NAMALWA (cell line): Measurements from ENCODE around the gene ZSWIM8.
"Not testable (repeated sequence)": the region's sequence is repeated elsewhere in the genome, so short reads cannot be mapped to it uniquely, and the experiment has no call there.

Experiments
- DNase-seq: peaks from one replicate; pipeline ENCODE4 v3.0.0-alpha.2; 2015; ENCODE audit warnings: low spot score

Gene ZSWIM8

DNA sequence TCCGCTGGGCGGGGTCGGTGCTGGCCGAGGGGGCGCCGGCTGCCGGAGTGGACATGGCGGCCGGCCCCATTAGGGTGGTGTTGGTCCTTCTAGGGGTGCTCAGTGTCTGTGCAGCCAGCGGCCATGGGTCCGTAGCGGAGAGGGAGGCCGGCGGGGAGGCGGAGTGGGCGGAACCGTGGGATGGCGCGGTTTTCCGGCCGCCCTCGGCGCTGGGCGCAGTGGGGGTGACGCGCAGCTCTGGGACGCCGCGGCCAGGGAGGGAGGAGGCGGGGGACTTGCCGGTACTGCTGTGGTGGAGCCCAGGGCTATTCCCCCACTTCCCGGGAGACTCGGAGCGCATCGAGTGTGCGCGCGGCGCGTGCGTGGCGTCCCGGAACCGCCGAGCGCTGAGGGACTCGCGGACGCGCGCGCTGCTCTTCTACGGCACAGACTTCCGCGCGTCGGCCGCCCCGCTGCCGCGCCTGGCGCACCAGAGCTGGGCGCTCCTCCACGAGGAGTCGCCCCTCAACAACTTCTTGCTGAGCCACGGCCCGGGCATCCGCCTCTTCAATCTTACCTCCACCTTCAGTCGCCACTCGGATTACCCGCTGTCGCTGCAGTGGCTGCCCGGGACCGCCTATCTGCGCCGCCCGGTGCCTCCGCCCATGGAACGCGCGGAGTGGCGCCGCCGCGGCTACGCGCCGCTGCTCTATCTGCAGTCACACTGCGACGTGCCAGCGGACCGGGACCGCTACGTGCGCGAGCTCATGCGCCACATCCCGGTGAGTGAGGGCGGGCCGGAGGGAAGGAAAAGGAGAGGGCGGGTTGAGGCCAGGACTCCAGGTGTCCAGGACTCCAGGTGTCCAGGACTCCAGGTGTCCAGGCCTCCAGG is 12.9 kb upstream of the ZSWIM8 start:
- peak; percentile 52 for DNase-seq

DNA sequence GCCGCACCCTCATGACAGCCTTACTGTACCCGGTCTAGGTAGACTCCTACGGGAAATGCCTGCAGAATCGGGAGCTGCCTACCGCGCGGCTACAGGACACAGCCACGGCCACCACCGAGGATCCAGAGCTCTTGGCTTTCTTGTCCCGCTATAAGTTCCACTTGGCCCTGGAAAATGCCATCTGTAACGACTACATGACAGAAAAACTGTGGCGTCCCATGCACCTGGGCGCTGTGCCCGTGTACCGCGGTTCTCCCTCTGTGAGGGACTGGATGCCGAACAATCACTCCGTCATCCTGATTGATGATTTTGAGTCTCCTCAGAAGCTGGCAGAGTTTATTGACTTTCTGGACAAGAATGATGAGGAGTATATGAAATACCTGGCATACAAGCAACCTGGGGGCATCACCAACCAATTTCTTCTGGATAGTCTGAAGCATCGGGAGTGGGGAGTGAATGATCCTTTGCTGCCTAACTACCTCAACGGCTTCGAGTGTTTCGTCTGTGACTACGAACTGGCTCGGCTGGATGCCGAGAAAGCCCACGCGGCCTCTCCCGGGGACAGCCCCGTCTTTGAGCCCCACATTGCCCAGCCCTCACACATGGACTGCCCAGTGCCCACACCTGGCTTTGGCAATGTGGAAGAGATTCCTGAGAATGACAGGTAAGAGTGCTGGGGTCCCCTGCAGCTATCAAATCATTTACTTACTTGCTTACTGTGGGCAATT is 12.1 kb upstream of the ZSWIM8 start:
- DNase-seq = peak; percentile 14

DNA sequence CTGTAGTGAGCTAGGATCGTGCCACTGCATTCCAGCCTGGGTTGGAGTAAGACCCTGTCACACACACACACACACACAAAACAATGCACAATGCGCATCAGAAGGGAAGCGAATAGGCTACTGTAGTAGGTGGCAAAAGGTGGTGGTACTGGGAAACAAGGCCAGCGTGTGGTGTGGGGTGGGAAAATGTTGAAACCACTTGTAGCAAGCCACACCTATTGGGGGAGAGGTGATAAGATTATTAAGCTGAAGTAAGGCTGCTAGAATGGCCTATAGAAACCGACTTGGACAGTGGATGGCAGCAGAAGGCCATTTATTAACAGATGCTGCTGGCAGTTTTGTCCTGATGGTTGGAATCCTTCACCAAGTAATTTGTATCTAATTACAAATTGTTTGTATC is 10.8 kb upstream of the ZSWIM8 start:
- peak; percentile 37 for DNase-seq

GRCh38 chr10:73779018-73779417 is 6.4 kb upstream of the ZSWIM8 start:
- no peak for DNase-seq

- no peak for DNase-seq
Measured at GRCh38 chr10:73779539-73780197, 5.7 kb upstream of the ZSWIM8 start.

DNA sequence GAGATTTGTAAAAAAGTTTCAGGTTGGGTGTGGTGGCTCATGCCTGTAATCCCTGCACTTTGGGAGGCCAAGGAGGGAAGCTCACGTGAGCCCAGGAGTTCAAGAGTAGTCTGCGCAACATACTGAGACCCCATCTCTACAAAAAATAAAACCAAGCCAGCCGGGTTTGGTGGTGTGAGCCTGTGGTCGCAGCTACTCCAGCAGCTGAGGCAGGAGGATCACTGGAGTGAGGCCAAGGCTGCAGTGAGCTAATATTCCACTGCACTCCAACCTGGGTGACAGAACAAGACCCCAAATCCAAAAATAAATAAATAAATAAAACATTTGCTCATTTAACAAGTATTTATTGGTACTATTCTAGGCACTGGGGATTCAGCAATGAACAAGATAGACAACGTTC is 5.1 kb upstream of the ZSWIM8 start:
- no peak for DNase-seq

DNA sequence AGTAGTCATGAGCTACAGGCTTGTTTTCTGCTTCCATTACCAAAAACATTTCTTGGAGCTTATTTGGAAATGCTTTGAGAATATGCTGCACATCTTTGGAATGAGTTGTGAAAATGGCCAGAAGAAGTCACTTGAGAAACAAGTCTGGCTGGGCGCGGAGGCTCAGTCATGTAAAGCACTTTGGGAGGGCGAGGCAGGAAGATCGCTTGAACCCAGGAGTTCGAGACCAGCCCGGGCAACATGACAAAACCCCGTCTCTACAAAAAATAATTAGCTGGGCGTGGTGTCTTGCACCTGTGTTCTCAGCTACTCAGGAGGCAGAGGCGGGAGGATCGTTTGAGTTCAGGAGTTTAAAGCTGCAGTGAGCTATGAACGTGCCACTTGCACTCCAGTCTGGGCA is 4.4 kb upstream of the ZSWIM8 start:
- peak; percentile 41 for DNase-seq

DNA sequence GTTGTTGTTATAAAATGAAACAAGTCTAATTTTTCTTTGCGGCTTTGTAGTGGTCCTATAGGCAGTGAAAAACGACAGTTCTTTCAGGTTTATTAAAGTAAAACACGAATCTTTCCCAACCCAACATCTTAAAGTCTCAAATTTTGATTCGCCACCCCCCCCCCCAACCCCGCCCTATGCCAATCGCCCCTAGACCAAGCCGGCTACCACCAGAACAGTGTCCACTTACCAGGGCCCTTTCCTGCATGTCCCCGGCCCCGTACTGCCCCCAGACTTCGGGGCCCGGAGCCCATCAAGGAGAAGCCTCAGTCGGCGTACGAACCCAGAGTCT is 3.9 kb upstream of the ZSWIM8 start:
- no peak for DNase-seq

GRCh38 chr10:73781879-73782748 is 3.3 kb upstream of the ZSWIM8 start, which contains the start of gene CHCHD1:
TSS of gene CHCHD1 (plus strand) at chr10:73782048. CDS start at chr10:73782076, 28 bp downstream.
- peak; percentile 80 for DNase-seq

GRCh38 chr10:73782749-73783085 is 2.7 kb upstream of the ZSWIM8 start:
- no peak for DNase-seq

- DNase-seq = peak; percentile 33
Measured at GRCh38 chr10:73785721-73786511, 510 bp downstream of the ZSWIM8 start.

- DNase-seq = no peak
Measured at GRCh38 chr10:73786512-73786885, 1.1 kb downstream of the ZSWIM8 start.

DNA sequence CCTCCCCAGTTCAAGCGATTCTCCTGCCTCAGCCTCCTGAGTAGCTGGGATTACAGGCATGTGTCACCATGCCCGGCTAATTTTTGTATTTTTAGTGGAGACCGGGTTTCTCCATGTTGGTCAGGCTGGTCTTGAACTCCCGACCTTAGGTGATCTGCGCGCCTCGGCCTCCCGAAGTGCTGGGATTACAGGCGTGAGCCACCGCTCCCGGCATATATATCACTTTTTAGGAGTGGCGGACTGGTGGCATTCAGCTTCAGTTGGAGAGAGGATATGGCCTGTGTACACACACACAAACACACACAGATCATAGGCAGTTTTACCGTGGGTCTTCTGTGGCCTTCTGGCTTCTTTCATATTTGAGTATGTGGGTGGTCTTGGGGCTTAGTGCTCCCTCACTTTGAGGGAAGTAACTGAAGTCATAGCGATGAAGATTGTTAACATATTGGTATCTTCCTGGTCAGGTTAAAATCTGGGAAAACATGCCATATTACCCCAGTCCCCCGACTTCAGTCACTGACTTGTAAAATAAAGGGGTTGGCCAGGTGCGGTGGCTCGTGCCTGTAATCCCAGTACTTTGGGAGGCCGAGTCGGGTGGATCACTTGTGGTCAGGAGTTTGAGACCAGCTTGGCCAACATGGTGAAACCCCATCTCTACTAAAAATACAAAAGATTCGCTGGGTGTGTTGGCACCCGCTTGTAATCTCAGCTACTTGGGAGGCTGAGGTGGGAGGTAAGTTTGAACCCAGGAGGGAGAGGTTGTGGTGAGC is 1.8 kb downstream of the ZSWIM8 start:
- DNase-seq = not testable (repeated sequence)

DNA sequence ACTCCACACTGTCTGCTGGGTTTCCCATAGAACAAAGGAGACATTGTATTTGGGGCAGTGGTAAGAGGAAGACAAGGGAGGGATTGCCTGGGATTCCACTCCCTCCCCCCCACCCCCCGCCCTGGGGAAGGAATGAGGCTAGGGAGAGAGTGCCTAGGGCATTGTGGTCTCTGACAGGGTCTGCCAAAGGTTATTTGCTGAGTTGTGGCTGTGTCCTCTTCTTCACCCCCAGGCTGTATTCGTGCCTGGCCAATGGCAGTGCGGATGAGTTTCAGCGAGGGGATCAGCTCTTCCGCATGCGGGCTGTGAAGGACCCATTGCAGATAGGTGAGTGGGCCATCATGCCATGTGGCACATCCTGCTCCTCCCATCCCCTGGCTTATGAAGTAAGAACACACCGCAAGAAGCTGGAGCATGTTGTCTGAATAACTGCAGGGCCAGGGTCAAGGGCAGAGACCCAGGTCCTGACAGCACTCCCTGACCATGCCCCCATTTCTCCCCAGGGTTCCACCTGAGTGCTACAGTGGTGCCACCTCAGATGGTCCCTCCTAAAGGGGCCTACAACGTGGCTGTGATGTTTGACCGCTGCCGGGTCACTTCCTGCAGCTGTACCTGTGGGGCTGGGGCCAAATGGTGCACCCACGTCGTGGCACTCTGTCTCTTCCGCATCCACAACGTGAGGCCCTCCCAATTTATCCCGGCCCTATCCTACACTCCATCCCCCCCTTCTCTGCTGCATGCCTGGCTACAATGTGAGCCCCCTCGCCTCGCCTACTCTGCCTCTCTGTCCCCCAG is 3.7 kb downstream of the ZSWIM8 start:
- DNase-seq = no peak

DNA sequence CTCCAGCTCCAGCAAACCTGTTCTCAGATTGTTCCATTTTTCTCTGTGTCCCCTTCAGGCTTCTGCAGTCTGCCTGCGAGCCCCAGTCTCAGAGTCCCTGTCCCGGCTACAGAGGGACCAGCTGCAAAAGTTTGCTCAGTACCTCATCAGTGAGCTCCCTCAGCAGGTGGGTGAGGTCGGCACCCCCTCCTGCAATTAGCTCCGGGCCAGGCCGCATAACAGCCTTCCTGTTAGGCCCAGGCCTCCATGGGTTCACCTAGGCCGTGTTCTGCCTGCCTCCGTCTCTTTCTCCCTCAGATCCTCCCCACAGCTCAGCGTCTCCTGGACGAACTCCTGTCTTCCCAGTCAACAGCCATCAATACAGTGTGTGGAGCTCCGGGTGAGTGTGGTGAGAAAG is 4.3 kb downstream of the ZSWIM8 start:
- DNase-seq = no peak

DNA sequence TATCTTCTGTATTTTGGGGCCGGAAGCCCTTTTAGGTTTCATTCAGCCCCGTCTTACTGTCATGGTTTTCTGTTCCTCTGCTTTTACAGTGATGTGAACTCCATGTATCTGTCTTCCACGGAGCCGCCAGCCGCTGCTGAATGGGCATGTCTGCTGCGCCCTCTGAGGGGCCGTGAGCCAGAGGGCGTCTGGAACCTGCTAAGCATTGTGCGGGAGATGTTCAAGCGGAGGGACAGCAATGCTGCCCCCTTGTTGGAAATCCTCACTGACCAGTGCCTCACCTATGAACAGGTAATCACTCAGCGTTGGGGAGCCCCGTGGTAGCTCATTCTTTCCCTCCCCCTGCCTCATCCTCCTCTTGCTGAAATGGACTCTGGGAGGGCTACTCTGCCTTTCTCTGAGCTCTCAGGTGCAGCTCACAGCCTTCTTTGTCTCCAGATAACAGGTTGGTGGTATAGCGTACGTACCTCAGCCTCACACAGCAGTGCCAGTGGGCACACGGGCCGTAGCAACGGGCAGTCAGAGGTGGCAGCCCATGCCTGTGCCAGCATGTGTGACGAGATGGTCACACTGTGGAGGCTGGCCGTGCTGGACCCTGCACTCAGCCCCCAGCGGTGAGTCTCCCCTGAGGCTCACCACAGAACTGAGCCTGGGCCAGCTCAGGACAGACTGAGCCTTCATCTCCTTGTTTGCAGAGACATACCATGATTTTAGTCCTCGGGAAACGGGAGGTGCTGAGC is 5.7 kb downstream of the ZSWIM8 start:
- no peak for DNase-seq

DNA sequence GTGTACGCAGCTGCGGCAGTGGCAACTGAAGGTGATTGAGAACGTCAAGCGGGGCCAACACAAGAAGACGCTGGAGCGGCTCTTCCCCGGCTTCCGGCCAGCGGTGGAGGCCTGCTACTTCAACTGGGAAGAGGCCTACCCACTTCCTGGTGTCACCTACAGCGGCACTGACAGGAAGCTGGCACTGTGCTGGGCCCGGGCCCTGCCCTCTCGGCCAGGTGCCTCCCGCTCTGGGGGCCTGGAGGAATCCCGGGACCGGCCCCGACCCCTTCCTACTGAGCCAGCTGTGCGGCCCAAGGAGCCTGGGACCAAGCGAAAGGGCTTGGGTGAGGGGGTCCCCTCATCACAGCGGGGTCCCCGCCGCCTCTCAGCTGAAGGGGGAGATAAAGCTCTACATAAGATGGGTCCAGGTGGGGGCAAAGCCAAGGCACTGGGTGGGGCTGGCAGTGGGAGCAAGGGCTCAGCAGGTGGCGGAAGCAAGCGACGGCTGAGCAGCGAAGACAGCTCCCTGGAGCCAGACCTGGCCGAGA is 6.5 kb downstream of the ZSWIM8 start:
- DNase-seq = no peak

DNA sequence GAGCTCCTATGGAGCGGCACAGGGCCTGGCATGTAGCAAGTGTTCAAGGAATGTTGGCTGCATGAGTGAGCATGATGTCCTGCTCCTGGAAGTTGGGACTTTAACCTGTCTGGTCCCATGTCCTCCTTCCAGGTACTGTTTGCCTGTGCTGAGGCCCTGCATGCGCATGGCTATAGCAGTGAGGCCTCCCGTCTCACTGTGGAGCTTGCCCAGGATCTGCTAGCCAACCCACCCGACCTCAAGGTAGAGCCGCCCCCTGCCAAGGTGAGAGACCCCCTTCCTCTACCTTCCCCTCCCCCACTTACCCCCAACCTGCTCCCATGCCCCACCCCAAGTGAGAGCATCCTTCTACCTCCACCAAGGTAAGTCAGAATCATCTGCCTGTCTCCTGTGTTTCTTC is 8.1 kb downstream of the ZSWIM8 start:
- no peak for DNase-seq

- not testable (repeated sequence) for DNase-seq
Measured at GRCh38 chr10:73795491-73795890, 10.1 kb downstream of the ZSWIM8 start.
